Cerebellar cortex (tissue), 1 donor: Measurements from ENCODE around the gene ACVR1.
"Not testable (repeated sequence)": the region's sequence is repeated elsewhere in the genome, so short reads cannot be mapped to it uniquely, and the experiment has no call there.

Experiments
- DNase-seq: peaks from one replicate; pipeline ENCODE4 v3.0.0-alpha.2; 2015; ENCODE audit warnings: low spot score

Gene ACVR1

DNA sequence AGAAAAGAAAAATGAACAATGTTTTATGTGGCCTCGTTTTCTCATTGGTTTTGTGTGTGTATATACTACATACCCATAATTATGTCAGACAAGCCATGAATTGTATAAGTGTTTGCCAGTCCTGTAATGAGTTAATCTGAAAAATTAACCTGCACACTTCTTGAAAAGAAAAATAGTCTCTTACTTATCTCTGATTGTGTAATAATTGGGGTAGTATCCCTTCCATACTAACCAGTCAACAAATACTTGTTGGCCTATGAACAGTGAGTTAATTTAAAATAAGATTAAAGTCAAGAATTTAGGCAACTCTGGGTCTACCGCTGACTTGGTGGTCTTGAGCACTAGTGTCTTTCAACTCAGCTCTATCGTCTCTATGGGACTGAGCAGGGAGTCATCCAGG lies 48.8 kb downstream of the ACVR1 start:
- no peak for DNase-seq

DNA sequence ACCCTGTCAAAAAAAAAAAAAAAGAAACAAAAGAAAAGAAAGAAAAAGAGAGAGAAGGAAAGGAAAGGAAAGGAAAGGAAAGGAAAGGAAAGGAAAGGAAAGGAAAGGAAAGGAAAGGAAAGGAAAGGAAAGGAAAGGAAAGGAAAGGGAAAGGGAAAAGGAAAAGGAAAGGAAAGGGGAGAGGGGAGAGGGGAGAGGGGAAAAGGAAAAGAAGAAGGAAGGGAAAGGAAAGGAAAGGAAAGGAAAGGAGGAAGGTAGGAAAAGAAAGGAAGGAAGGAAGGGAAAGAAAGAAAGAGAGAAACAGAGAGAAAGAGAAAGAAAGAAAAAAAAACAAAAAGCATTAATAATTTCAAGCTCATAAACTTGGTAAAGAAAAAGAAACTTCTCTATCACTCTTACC lies 49.5 kb downstream of the ACVR1 start:
- DNase-seq: not testable (repeated sequence)

DNA sequence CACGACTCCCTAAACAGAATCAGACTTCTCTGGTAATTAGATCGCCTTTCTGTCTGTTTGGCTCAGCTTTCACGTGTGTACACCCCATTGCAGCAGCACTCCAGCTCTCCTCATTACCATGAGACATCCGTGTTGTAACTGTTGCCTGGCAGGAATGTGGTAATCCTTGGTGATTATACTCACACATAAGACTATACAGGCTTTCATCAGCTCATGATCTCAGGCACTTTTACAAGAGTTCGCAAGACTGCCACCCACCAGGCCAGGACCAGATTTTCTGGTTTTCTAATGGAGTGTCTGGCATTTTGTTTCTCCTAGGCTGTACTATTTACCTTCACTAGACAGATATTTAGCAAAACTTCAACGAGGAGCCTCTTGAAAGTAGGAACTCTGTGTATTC lies 50.2 kb downstream of the ACVR1 start:
- no peak for DNase-seq

DNA sequence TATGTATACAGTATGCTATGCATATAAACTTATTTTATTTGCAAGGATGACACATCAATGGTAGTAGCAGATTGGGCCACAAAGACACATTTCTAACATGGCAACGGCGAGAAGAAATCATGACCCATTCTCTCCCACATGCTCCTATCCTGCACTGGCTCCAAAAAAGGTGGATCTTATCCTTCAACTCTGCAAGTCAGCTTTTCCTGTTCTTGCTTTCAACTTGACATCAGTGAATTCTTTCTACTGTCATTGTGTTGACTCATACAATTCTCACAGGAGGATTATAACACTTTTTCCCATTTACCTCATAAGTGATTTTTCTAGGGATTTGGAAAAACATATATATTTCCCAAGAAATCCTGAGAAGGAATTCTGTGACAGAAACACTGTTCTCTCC lies 53.1 kb downstream of the ACVR1 start:
- no peak for DNase-seq

DNA sequence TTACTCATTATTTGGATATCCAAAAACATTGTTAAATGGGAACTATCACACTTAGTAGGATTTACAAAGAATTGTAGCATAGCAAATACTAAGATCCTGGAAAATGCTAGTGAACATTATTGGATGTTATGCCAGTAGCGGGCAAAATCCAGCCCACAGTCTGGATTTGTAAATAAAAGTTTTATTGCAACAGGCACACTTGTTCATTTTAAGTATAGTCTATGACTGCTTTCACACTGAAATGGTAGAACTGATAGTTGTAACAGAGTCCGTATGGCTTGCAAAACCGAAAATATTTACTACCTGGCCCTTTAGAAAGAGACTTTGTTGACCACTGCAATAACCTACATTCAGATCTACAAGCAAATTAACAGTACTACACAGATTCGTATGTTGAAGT lies 53.6 kb downstream of the ACVR1 start:
- DNase-seq: no peak

DNA sequence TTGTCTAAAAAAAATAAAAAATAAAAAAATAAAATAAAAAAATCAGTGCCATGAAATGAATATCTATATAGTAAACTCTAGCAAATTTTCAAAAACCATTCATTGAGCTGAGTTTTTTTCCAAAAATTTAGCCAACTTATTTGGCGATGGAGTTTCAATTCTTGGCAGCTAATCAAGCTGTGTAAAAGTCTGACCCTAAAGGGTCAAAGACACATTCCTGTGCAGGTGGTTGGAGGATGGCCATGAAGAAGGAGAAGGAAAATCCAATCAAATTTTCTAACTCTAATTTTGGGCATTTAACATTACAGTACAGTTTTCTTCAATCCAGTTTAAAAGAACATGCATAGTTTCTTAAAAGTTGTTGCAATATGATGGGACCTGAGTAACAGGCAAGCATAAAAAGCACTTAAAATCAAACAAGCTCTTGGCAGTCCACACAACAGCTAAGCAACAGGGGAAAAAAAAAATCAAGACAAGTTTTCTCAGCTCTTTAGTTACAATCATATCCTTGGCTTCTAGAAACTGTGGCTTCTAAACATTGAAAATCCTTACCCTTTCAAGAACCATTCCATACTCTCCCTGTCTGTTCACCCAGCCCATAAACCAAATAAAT lies 54.5 kb downstream of the ACVR1 start:
- DNase-seq: no peak

DNA sequence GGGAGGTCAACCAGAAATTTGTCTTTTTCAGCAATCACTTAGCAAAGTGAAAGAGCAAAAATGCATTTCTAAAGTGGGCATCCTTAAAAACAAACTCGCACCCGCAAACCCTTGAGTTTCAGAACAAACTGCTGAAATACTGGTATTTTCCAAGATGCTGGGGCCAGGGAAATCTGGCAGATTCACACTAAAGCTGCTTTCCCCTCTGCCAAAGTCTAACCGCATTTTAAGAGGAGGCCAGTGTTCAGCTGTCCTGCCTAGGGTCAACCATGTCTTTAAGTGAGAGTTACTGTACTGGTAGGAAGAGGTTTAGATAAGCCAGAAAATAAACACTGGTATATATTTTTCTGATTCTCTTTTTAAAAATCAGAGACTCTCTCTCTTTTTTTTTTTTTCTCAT lies 55.9 kb downstream of the ACVR1 start:
- no peak for DNase-seq

DNA sequence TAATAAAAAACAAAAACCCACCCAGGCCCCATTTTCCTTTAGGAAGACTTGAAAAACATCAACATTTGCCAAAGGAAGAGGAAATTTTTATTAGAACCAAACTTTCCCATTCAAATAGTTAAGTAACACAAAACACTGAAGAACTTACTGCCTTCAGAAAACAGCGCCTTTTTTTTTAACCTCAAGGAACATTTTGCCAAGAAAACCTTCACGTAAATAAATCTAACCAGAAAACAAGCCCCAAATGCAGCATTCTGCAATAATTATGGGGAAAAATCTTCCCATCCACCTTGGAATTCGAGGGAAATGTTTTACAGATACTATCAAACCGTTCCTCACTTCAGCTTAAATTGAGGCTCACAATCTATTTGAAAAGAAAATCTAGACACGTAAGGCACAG lies 56.4 kb downstream of the ACVR1 start:
- no peak for DNase-seq

DNA sequence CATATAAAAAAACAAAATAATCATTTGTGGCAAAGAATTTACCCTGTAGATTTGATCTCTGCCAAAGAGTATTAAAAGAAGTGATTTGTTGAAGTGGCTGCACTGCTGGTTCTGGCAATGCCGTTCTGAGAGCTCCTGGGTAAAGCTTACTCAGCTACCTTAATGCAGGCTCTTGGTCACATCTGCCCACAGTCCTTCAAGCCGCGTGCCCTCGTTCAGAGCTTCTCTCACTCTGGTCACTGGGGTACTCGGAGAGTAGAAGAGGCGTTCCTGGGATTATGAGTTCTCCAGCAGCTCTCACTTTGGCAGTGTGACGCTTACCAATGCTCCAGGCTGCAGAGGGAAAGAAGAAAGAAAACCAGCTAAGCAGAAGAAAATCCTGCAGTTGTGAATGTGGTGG lies 57.9 kb downstream of the ACVR1 start:
- DNase-seq: no peak

DNA sequence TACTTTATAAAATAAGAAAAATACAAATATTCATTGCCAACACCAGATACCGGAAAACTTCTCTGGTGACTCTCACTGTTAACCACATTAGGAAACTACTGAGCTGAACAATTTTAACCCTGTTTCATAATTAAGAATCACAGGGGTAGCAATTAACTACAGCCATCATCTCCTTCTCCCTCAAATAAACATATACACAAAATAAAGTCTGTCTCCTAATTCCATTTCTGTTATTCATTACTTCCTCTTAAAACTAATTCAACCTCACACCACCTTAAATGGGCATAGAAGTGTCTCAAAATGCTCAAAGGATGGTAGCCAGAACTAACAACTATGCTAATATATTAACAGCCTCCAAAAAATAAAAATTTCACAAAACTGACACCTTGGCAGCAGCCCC lies 60.7 kb downstream of the ACVR1 start:
- DNase-seq: no peak

DNA sequence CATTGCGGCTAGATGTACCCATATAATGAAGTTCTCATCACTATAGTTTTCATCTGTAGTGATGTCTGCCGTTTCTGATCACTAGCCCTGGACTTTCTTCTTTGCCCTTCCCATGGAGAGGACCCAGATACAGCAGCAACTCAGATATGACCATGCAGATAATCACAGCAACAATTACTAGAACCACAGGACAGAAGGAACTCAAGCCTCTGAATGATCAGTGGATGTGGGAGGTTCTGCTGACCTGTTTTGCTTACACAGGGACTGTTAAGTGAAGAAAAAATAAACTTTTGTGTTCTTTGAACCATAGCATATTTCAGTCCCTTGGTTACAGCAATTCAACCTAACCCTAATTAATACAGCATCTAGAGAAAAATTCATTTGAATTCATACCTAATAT lies 62.7 kb downstream of the ACVR1 start:
- no peak for DNase-seq

DNA sequence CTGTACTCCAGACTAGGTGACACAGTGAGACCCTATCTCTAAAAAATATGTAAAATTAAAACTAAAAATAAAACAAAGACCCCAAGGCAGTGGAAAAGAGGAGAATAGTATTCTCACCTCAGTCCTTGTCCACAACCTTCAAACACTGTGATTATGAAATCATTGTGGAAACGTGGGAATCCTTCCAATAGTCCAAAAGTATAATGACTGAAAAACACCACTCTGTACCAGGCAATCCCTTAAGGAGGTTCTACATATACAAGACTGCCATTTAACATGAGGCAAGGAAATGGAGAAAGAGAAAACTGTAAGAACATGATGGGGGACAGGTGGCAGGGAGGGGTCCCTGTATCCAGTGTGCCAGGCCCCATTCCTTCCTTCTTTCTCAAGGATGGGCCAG lies 66.1 kb downstream of the ACVR1 start:
- DNase-seq: no peak

DNA sequence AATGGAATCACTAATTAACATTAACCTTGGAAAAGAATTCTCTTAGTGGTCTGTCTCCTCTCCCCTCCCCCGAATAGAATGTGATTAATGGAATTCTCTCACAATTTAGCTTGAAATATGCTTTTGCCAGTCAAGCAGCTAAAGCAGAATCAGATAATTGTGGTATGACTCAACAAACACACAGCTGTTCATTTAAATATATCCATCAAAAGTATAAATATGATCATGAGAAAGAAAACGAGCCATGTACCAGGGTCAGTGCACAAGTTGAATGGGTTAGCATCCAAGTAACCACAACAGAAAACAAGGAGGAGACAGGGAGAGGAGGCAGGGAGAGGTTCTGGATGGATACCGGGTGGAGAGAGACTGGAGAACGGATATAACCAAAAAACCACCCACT lies 66.9 kb downstream of the ACVR1 start:
- DNase-seq: no peak

DNA sequence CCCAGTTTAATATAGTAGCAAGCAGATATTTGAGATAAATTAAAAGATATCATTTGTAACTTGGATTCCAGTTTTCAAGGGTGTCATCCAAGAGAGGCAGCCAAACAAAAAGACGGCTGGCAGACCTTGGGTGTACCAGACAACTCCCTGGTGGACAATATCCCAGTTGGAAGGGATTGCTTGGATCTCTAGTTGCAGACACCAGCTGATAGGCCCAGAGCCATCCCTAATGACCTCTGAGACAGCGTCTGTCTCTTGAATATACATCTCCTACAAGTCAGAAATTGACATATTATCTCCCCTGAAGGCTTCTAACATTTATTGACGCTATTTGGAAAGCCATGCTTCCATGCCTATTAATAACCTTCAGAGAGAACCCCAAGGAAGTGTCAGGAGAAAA lies 67.7 kb downstream of the ACVR1 start:
- DNase-seq: no peak

DNA sequence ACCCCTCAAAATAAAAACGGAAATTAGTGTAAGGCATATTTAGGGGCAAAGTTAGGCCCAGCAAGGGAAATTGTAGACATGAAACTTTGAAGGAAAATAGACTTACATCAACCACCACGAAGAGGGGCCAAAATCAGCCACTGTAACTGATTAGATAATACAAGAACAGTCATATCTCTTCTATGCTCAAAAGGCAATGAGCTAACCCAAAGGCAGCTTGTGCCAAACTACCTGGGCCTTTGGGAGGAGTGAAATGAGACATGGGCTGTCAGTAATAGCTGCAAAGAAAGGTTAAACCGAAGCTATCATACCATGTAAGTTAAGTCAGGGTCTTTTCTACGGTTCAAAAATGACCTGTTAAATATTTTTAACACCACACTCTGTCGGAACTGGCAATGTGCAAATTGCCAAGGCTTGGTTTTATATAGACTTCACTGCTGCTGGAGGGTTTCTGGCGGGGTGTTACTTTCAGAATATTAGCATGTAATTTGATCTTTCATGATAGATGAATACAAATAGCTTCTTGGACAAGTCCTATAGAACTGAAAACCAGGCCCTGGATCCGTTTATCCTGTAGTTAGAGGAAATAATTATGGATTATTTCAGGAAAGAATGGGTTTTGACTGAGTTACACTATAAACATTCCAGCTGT lies 69.6 kb downstream of the ACVR1 start:
- DNase-seq: no peak

DNA sequence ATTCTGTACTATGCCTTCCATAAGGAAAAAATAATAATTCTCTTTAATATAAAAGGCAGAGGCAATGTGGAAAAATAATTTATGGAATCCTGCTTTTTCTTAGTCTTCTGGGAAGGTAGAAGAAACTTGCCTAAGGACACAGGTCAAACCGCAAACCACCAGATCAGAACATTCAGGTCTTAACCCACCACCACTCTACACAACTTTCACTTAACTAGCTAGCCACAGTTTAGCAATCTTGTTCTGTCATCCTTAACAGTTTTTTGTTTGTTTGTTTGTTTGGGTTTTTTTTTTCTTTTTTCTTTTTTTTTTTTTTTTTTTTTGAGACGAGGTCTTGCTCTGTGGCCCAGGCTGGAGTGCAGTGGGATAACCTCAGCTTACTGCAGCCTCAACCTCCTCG lies 70.6 kb downstream of the ACVR1 start:
- no peak for DNase-seq

DNA sequence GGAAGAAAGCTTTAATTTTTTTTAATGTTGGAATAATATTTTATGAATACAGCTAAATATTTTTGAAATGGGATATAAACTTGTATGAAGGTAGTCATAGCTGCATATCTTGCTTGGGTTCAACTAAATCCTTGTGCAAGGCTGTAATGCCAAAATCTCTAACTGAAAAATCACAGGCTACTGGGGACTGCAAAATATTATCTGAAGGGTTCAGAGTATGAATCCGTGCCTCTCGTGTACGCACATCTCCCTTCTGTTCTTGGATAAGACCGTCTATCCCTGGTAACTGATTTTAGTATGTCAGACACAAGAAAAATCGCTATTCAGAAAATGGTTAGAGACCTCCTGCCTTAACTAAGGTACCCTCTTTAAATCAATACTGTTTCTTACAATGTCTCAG lies 71.8 kb downstream of the ACVR1 start:
- DNase-seq: no peak

DNA sequence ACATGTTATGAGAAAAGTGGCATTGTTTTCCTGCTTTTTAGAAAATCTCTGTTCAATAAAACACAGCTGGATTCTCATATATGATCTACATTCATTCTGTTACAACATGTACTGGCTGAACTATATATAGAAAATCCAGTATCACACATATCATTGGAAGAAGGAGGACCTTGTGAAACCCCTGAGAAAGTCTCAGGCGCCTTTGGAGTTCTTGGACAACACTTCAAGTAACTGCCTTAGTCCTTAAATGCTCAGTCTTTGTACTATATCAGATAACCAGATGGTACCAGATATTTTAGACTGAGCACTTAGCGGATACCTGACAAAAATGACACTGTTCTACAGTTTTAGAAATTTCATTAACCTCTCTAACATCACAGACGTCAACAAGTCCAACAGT lies 72.2 kb downstream of the ACVR1 start:
- no peak for DNase-seq

DNA sequence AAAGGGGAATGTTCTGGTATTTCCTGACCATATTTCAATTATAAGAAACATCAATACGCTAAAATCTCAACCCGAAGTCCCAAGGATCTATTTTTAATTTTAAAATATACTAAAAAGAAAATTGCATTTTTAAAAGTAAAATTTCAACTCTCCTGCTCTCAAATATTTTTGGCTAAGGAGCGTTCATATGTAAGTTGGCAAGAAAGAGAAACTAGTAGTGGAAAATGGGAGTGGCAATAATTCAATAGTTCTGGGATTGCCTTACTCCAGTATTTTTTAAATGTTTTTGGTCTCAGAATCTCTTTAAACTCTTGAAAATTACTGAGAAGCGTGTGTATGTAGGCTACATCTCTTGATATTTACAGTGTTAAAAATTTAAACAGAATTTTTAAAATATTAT lies 72.7 kb downstream of the ACVR1 start:
- DNase-seq: no peak

DNA sequence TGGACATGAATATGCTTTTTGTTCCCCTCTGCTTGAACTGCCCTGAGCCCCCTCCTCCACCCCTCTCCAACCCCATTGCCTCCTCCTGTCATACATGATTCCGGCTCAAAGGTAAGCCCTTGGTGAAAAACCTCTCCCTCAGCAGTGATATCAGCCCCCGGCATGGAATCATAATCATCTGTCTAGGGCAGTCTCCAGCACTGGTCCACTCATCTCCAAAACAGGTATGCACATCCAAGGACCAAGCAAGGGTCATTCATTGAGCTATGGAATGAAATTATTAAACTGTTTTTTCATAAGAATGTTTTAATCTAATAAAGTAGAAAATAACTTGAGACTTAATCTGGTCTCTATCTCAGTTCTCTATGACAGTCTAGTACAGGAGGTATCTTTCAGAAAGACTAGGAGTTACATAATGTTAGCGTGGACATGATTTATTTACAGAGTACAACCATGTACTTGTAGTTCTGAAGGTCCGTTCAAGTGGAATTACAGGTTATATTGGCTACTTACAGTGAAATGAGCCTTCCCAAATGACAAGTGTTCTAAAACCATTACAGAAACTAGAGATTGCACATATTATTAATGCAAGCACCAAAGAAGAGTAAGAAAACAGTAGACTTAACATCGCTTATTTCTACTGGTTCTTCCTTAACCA lies 75.2 kb downstream of the ACVR1 start:
- no peak for DNase-seq

DNA sequence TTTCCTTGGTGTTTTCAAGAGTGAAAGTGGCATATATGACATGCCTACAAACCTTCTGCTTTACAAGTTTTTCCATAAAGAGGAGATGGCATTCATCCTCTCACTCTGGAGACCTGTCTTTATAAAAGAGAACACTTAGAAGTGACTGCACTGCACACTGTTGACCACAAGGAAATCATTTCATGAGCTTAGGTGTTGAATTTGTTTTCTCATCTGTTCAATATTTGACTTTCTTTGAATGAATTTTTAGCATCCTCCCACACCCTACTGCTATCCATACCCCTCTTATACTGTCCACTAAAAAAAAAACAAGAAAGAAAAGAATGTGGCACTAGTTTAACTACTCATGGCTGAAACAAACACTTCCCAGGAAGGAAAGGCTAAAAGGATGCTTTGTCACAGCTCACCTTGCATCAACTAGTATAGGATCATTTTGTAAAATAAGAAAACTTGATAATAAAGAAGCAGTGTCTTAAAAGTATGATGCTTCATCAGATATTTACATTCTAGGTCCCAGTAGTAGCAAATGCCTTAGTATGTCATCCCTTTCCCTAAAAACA lies 83.0 kb downstream of the ACVR1 start:
- DNase-seq: no peak

DNA sequence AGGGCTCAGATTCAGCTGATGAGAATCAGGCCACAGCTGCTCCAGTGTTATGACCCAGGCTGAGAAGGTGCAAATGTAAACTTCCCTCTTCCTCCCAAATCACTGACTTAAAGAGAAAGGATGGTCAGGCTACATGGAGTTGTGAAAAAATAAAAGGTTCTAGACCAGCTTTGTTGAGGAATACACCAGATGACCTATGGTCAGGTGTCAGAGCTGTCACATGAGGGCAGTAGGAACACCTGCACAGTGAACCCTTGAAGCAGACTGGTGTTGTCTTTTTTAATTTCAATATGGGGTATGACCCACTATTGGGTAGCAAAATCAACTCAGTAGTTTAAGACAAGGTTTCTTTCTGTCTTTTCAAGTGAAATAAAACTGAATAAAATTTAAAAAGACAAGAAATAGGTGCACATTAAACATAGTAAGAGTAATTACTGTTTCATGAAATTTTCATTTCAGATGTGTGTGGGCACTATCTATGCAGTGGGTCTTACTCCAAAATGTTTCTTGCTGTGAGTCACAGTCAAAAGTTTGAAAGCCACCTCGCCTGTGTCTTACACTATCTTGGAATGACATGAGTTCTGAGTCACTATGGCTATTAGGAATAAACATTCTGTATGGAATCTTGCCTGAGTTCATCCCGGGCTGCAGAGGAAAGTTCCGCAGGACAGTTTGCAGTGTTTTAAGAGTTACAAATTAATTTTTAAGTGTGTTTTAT lies 83.6 kb downstream of the ACVR1 start:
- DNase-seq: no peak

DNA sequence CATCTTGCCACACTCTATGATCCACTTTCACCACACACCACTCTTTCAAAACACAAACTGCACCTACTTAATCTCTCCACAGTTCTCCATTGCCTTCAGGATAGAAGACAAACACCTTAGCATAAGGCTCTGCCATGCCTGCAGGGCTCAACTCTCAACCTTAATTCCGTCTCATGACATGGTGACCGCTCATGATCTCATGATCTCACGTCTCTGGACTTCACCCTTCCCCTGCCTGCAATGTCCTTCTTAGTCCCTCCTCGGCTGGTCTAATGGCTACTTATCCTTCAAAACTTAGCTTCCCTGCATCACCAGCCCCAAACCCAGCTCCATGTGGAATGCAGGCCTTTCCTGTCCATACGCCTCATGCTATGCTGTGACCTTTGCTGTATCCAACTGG lies 85.3 kb downstream of the ACVR1 start:
- DNase-seq: no peak
